ENCODE data around the gene COBL. TPM values are rescaled to one million over a fixed set of nuclear protein-coding genes. Genes with fewer than 3 reads are reported as not detected.

COBL gene
- total and polyA plus RNA-seq, 3 experiments from 2014 or later: not detected

DNA sequence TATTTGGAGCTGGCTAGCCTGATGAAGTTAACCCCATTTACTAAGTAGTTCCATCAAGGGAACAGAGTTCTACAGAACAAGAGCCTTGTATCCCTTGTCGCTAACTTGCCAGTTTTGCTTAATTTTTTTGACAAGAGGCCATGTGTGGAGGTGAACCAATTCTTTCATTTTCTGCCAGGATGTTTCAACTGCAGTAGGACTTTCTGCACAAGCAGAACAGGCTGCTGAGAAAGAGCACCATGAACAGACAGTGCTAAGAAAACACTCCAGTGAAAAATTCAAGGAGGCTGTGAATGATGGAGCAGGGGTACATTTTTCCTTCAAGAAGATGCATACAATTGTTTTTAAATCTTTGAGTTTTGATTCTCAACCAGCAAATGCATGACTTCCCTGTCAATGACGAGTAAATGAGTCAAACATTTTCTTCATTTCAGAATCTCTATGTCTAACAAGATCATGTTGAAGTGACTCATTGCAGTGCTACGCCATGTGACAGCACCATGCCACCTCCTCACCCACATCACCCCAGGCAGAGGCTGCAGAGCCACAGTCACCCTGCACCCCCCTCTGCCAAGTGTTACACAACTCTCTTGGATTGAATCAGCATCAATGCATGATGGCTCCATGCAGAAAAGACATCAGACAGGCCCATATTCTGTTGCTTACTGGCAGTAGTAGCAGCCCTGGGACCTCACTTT is 193.1 kb downstream of the COBL start:
- DNase-seq: no peak
- POLR2A ChIA-PET: no interaction called here
- Mint-ChIP-seq H3K4me3 (no peak overlapping the region), H3K36me3 (peaks cover 0 to 2% (median 0%) of the 10 kb centered on the region in 3 donors), H3K4me1 (peaks cover 18 to 31% (median 30%) of the 10 kb centered on the region in 3 donors), H3K27me3 (peaks cover 0 to 2% of the 10 kb centered on the region in 2 donors), H3K9me3 (no peaks in the 10 kb centered on the region), H3K27ac (peak overlapping the region in 2 of 8 donors; percentile 47 to 60)
- CTCF ChIA-PET: no interaction called here
- Histone ChIP-seq H3K27me3 (ENCODE audit: insufficient read depth, low read length, poor library complexity, severe bottlenecking) (no peaks in the 10 kb centered on the region), H3K36me3 (ENCODE audit: insufficient read depth, low read length) (no peaks in the 10 kb centered on the region), H3K4me1 (ENCODE audit: insufficient read depth, low read length) (peaks cover 7% of the 10 kb centered on the region), H3K4me3 (ENCODE audit: low read length) (no peak overlapping the region), H3K27ac (ENCODE audit: low read depth, low read length) (no peak overlapping the region), H3K9me3 (ENCODE audit: low read length) (no peaks in the 10 kb centered on the region)

DNA sequence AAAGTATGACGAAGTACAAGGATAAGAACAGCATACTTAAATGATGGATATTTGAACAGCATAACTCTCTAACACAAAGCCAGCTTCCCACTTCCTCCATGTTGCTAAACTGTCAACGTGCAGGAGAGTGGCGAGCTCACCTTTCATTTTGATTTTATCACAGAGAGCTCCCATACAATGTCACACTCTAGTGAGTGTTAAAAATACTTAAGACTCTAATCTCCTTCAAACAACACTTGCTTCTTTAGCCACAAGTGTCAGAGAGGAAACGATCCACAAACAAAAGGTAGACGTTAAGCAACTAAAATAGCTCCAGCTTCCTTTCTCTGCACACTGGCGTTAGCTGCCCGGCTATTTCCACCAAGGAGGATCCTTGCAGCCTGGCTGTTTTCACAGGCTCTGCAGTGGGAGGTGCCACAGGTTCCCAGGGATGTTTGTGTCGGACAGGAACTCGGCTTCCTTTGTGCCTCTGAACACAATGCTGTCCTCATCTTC is 194.6 kb downstream of the COBL start:
- ChIA-PET CTCF (interaction anchor here (2.1 kb wide), 1 partner anchor 39 kb away, joined by 7 read pairs; no protein-coding TSS in a partner anchor), POLR2A (no interaction called here)
- Mint-ChIP-seq H3K27me3 (peaks cover 0 to 4% of the 10 kb centered on the region in 2 donors), H3K36me3 (no peaks in the 10 kb centered on the region), H3K9me3 (peaks cover 0 to 5% (median 0%) of the 10 kb centered on the region in 5 donors), H3K27ac (peak overlapping the region in 5 of 8 donors; percentile 23 to 83 (median 43)), H3K4me3 (peak overlapping the region in 6 of 7 donors; percentile 36 to 67 (median 56)), H3K4me1 (peaks cover 18 to 31% (median 30%) of the 10 kb centered on the region in 3 donors)
- no peaks in the 10 kb centered on the region for H3K9me3 ChIP-seq (ENCODE audit: low read length)
- H3K4me3 ChIP-seq (ENCODE audit: low read length): peak overlapping the region; percentile 8
- DNase-seq: no peak
- H3K27me3 ChIP-seq (ENCODE audit: insufficient read depth, low read length, poor library complexity, severe bottlenecking): no peaks in the 10 kb centered on the region
- no peak overlapping the region for H3K27ac ChIP-seq (ENCODE audit: low read depth, low read length)
- peaks cover 7% of the 10 kb centered on the region for H3K4me1 ChIP-seq (ENCODE audit: insufficient read depth, low read length)
- H3K36me3 ChIP-seq (ENCODE audit: insufficient read depth, low read length): no peaks in the 10 kb centered on the region

DNA sequence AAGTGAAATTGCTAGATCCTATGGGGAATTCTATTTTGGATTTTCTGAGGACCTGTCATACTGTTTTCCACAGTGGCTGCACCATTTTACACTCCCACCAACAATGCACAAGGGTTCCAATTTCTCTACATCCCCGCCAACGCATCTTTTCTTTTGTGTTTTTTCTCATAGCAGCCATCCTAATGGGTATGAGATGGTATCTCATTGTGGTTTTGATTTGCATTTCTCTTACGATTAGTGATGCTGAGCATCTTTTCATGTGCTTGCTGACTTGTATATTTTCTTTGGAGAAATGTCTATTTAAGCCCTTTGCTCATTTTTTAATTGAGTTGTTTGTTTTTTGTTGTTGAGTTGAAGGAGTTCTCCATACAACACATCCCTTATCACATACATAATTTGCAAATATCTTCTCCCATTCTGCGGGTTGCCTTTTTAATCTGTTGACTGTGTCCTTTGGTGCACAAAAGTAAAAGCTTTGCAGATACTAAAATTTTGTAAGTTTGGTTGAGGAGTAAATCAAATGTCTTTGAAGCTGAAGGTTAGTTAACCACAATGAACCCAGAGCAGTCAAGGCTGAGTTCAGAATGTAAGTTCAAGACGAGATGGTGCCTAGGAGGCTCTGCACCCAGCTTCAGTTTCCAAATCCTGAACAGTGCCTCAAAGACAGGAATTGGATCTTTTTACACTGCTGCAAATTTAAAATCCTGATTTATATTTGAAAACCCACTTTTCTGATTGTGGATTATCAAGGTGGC is 195.4 kb downstream of the COBL start:
- H3K4me3 ChIP-seq (ENCODE audit: low read length): no peak overlapping the region
- no peaks in the 10 kb centered on the region for H3K36me3 ChIP-seq (ENCODE audit: insufficient read depth, low read length)
- ChIA-PET CTCF (interaction anchor here (2.1 kb wide), 1 partner anchor 40 kb away, joined by 7 read pairs; no protein-coding TSS in a partner anchor), POLR2A (no interaction called here)
- H3K27ac Mint-ChIP-seq: peak overlapping the region in 5 of 8 donors; percentile 23 to 83 (median 55)
- H3K27me3 Mint-ChIP-seq: peaks cover 0 to 2% of the 10 kb centered on the region in 2 donors
- no peaks in the 10 kb centered on the region for H3K27me3 ChIP-seq (ENCODE audit: insufficient read depth, low read length, poor library complexity, severe bottlenecking)
- H3K4me3 Mint-ChIP-seq: peak overlapping the region in 5 of 7 donors; percentile 36 to 60 (median 53)
- H3K27ac ChIP-seq (ENCODE audit: low read depth, low read length): no peak overlapping the region
- H3K4me1 Mint-ChIP-seq: peaks cover 18 to 31% (median 30%) of the 10 kb centered on the region in 3 donors
- DNase-seq: no peak
- no peaks in the 10 kb centered on the region for H3K36me3 Mint-ChIP-seq
- H3K4me1 ChIP-seq (ENCODE audit: insufficient read depth, low read length): peaks cover 7% of the 10 kb centered on the region
- H3K9me3 ChIP-seq (ENCODE audit: low read length): no peaks in the 10 kb centered on the region
- peaks cover 0 to 6% (median 0%) of the 10 kb centered on the region in 5 donors for H3K9me3 Mint-ChIP-seq

DNA sequence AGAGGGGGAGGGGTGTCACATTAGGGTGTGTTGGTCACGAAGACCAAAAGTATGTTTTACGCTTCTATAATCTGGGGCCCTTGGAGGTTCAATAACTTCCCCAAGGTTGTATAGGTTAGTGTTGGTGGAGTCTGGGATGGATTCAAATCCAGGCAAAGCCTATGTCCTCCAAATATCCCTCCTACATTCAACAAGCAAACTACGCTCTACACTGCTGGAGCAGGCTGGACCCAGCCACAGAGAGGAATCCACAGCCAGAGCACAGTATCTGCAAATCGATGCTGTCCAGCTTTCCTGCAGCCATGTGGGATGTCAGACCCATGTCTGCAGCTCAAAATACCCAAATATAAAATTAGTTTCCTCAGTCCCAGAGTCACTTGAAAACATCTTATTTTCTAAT is 198.0 kb downstream of the COBL start:
- Histone ChIP-seq H3K4me1 (ENCODE audit: insufficient read depth, low read length) (peaks cover 7% of the 10 kb centered on the region), H3K9me3 (ENCODE audit: low read length) (no peaks in the 10 kb centered on the region), H3K27ac (ENCODE audit: low read depth, low read length) (no peak overlapping the region), H3K27me3 (ENCODE audit: insufficient read depth, low read length, poor library complexity, severe bottlenecking) (no peaks in the 10 kb centered on the region), H3K4me3 (ENCODE audit: low read length) (no peak overlapping the region), H3K36me3 (ENCODE audit: insufficient read depth, low read length) (no peaks in the 10 kb centered on the region)
- Mint-ChIP-seq H3K27ac (no peak overlapping the region), H3K9me3 (peaks cover 0 to 8% (median 0%) of the 10 kb centered on the region in 5 donors), H3K4me3 (no peak overlapping the region), H3K4me1 (peaks cover 18 to 28% (median 26%) of the 10 kb centered on the region in 3 donors), H3K36me3 (no peaks in the 10 kb centered on the region), H3K27me3 (peaks cover 0 to 2% of the 10 kb centered on the region in 2 donors)
- DNase-seq: no peak
- CTCF ChIA-PET: no interaction called here
- POLR2A ChIA-PET: no interaction called here

DNA sequence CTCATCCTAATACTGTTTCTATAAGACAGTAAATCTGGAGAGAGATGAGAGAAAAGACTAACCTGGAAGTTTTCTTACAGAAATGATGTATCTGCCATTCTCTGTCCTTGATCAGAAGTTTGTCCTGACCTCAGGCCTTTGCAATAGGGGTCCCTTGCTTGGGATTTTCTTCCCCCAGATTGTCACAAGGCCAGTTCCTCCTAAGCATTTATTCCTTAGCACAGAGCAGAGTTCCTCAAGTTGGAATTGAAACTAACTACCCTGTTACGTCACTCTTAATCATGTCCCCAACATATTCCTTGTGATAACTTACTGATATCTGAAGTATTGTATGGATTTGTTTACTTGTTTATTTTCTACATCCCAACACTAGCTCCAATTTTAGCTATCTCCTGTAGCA is 202.1 kb downstream of the COBL start:
- H3K9me3 ChIP-seq (ENCODE audit: low read length): no peaks in the 10 kb centered on the region
- ChIA-PET POLR2A (no interaction called here), CTCF (no interaction called here)
- no peaks in the 10 kb centered on the region for H3K4me1 Mint-ChIP-seq
- no peaks in the 10 kb centered on the region for H3K36me3 Mint-ChIP-seq
- H3K4me3 Mint-ChIP-seq: no peak overlapping the region
- peaks cover 2 to 3% of the 10 kb centered on the region in 2 donors for H3K27me3 Mint-ChIP-seq
- DNase-seq: no peak
- H3K9me3 Mint-ChIP-seq: peaks cover 0 to 8% (median 0%) of the 10 kb centered on the region in 5 donors
- no peak overlapping the region for H3K4me3 ChIP-seq (ENCODE audit: low read length)
- no peak overlapping the region for H3K27ac ChIP-seq (ENCODE audit: low read depth, low read length)
- no peaks in the 10 kb centered on the region for H3K36me3 ChIP-seq (ENCODE audit: insufficient read depth, low read length)
- H3K27me3 ChIP-seq (ENCODE audit: insufficient read depth, low read length, poor library complexity, severe bottlenecking): no peaks in the 10 kb centered on the region
- no peak overlapping the region for H3K27ac Mint-ChIP-seq
- H3K4me1 ChIP-seq (ENCODE audit: insufficient read depth, low read length): no peaks in the 10 kb centered on the region

DNA sequence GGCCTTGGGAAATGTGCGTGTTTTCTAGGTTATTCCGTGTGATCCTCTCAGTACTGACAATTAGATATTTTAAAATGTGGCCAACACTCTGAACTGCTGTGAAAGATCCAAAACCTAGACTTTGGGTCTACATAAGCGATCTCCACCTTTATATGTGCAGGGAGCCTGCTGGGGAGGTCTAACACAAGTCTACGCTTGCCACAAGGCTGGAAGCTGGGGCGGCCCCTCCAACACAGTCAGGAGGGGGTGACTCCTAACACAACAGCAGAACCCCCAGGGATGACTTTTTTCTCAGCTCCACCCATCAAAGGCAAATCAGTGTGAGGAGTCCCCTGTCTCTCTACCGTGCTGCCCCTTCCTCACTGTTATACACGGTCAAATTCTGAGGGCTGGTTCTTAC is 202.6 kb downstream of the COBL start:
- Mint-ChIP-seq H3K9me3 (peaks cover 0 to 8% (median 0%) of the 10 kb centered on the region in 5 donors), H3K4me1 (no peaks in the 10 kb centered on the region), H3K27me3 (peaks cover 2 to 3% of the 10 kb centered on the region in 2 donors), H3K36me3 (no peaks in the 10 kb centered on the region), H3K4me3 (no peak overlapping the region), H3K27ac (no peak overlapping the region)
- Histone ChIP-seq H3K27ac (ENCODE audit: low read depth, low read length) (no peak overlapping the region), H3K4me3 (ENCODE audit: low read length) (no peak overlapping the region), H3K9me3 (ENCODE audit: low read length) (no peaks in the 10 kb centered on the region), H3K36me3 (ENCODE audit: insufficient read depth, low read length) (no peaks in the 10 kb centered on the region), H3K27me3 (ENCODE audit: insufficient read depth, low read length, poor library complexity, severe bottlenecking) (no peaks in the 10 kb centered on the region), H3K4me1 (ENCODE audit: insufficient read depth, low read length) (no peaks in the 10 kb centered on the region)
- ChIA-PET POLR2A (no interaction called here), CTCF (no interaction called here)
- no peak for DNase-seq

DNA sequence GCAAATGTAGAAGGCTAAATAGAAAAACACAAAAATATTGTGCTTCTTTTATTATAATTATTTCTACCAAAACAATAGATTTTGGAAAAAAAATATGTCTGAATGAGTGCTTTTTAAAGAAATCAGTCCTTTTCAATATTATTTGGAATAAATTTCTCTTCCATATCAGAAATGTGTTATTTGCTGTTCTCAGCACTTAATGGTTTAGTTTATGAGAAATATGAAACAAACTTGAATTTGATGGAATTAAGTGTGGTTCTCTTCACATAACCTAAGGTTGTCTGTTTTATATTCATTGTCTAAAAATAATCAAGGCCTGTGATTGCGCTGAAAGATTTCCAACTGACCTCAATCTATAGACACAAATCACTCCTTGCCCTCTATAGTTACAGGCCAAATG is 203.0 kb downstream of the COBL start:
- H3K27ac ChIP-seq (ENCODE audit: low read depth, low read length): no peak overlapping the region
- Mint-ChIP-seq H3K27me3 (peaks cover 2 to 3% of the 10 kb centered on the region in 2 donors), H3K4me1 (no peaks in the 10 kb centered on the region), H3K9me3 (peaks cover 0 to 8% (median 0%) of the 10 kb centered on the region in 5 donors), H3K27ac (no peak overlapping the region), H3K36me3 (no peaks in the 10 kb centered on the region), H3K4me3 (no peak overlapping the region)
- H3K9me3 ChIP-seq (ENCODE audit: low read length): no peaks in the 10 kb centered on the region
- H3K4me1 ChIP-seq (ENCODE audit: insufficient read depth, low read length): no peaks in the 10 kb centered on the region
- ChIA-PET POLR2A (no interaction called here), CTCF (no interaction called here)
- DNase-seq: no peak
- no peaks in the 10 kb centered on the region for H3K36me3 ChIP-seq (ENCODE audit: insufficient read depth, low read length)
- no peak overlapping the region for H3K4me3 ChIP-seq (ENCODE audit: low read length)
- H3K27me3 ChIP-seq (ENCODE audit: insufficient read depth, low read length, poor library complexity, severe bottlenecking): no peaks in the 10 kb centered on the region
